Neural cell (in vitro differentiated cells): Measurements from ENCODE around the gene ABCB10. TPM values are rescaled to one million over a fixed set of nuclear protein-coding genes. Genes with fewer than 3 reads are reported as not detected.

Experiments
- H2AFZ ChIP-seq: fragments of 200-600, 300-800 bp; sonication (generic), shearing (Covaris generic); 2 replicates; pipeline ENCODE4 v1.6.0; 2014; ENCODE audit warnings: low read depth, mild to moderate bottlenecking, antibody characterized with exemption, low read length, moderate library complexity
- H3F3A ChIP-seq: fragments of 200-600 bp; shearing (Covaris generic); 2 replicates; pipeline ENCODE4 v1.6.1; 2016; ENCODE audit warnings: mild to moderate bottlenecking, moderate library complexity, mixed read lengths, antibody characterized with exemption, low read length; ENCODE audit not compliant: insufficient read depth, poor library complexity, severe bottlenecking
- H3K27ac ChIP-seq: fragments of 200-600, 300-800 bp; sonication (generic), shearing (Covaris generic); 2 replicates; pipeline ENCODE4 v1.5.1; 2014; ENCODE audit warnings: mild to moderate bottlenecking, low read length, moderate library complexity
- H3K27me3 ChIP-seq: fragments of 300-800, 200-600 bp; sonication (generic), shearing (Covaris generic); 2 replicates; pipeline ENCODE4 v1.6.0; 2014; ENCODE audit warnings: mild to moderate bottlenecking, low read depth, low read length, moderate library complexity; ENCODE audit not compliant: insufficient read depth
- H3K36me3 ChIP-seq: fragments of 300-800, 200-600 bp; sonication (generic), shearing (Covaris generic); 2 replicates; pipeline ENCODE4 v1.5.1; 2014; ENCODE audit warnings: mild to moderate bottlenecking, antibody characterized with exemption, low read length, moderate library complexity; ENCODE audit not compliant: insufficient read depth
- H3K4me2 ChIP-seq: fragments of 300-800, 200-600 bp; sonication (generic), shearing (Covaris generic); 2 replicates; pipeline ENCODE4 v1.6.0; 2014; ENCODE audit warnings: mild to moderate bottlenecking, low read length
- H3K4me3 ChIP-seq: fragments of 300-800, 200-600 bp; sonication (generic), shearing (Covaris generic); 2 replicates; pipeline ENCODE4 v1.5.1; 2014; ENCODE audit warnings: mild to moderate bottlenecking, low read length, moderate library complexity
- H3K79me2 ChIP-seq: fragments of 200-600 bp; shearing (Covaris generic); replicated peaks from 2 replicates; pipeline ENCODE4 v1.6.0; 2014; ENCODE audit warnings: mild to moderate bottlenecking, low read length, moderate library complexity; ENCODE audit not compliant: insufficient read depth
- H3K9ac ChIP-seq: fragments of 300-800, 200-600 bp; sonication (generic), shearing (Covaris generic); 2 replicates; pipeline ENCODE4 v1.6.1; 2016; ENCODE audit warnings: mild to moderate bottlenecking, low read length, mixed read lengths
- H3K9me2 ChIP-seq: fragments of 200-600 bp; shearing (Covaris generic); 2 replicates; pipeline ENCODE4 v1.6.1; 2016; ENCODE audit warnings: mild to moderate bottlenecking, low read length, mixed read lengths; ENCODE audit not compliant: insufficient read depth
- H3K9me3 ChIP-seq: fragments of 200-600, 300-800 bp; sonication (generic), shearing (Covaris generic); 2 replicates; pipeline ENCODE4 v1.6.1; 2016; ENCODE audit warnings: mild to moderate bottlenecking, mixed run types, low read length, moderate library complexity, mixed read lengths
- H4K20me1 ChIP-seq: fragments of 200-600 bp; shearing (Covaris generic); 2 replicates; pipeline ENCODE4 v1.6.1; 2016; ENCODE audit warnings: mild to moderate bottlenecking, mixed run types; ENCODE audit not compliant: insufficient read depth
- CTCF ChIP-seq: fragments of 450-650 bp; IDR thresholded peaks from 2 replicates; pipeline ENCODE4 v1.5.1; 2014; ENCODE audit warnings: antibody characterized with exemption, mild to moderate bottlenecking, moderate library complexity; ENCODE audit not compliant: poor library complexity, severe bottlenecking
- EP300 ChIP-seq: fragments of 450-650 bp; conservative IDR thresholded peaks from 2 replicates; pipeline ENCODE4 v1.6.1; 2014; ENCODE audit warnings: antibody characterized with exemption, mild to moderate bottlenecking, moderate library complexity; ENCODE audit not compliant: poor library complexity, severe bottlenecking
- EZH2 ChIP-seq: fragments of 200-600, 300-800 bp; shearing (Covaris generic), sonication (generic); IDR thresholded peaks from 2 replicates; pipeline ENCODE4 v1.6.1; 2014; ENCODE audit warnings: antibody characterized with exemption, low read length, borderline replicate concordance, mild to moderate bottlenecking; ENCODE audit not compliant: insufficient read depth, poor library complexity, severe bottlenecking
- MXI1 ChIP-seq: fragments of 450-650 bp; conservative IDR thresholded peaks from 2 replicates; pipeline ENCODE4 v1.6.1; 2014; ENCODE audit warnings: antibody characterized with exemption, mild to moderate bottlenecking; ENCODE audit not compliant: poor library complexity, severe bottlenecking
- POLR2AphosphoS5 ChIP-seq: IDR thresholded peaks from 2 replicates; pipeline ENCODE4 v1.6.1; 2012
- RAD21 ChIP-seq: fragments of 450-650 bp; conservative IDR thresholded peaks from 2 replicates; pipeline ENCODE4 v1.6.1; 2014; ENCODE audit warnings: antibody characterized with exemption, mild to moderate bottlenecking, moderate library complexity
- SMC3 ChIP-seq: fragments of 450-650 bp; conservative IDR thresholded peaks from 2 replicates; pipeline ENCODE4 v1.6.1; 2014; ENCODE audit warnings: antibody characterized with exemption, mild to moderate bottlenecking, moderate library complexity; ENCODE audit not compliant: poor library complexity
- TAF1 ChIP-seq: IDR thresholded peaks from 2 replicates; pipeline ENCODE4 v1.6.1; 2012; ENCODE audit warnings: low read depth
- polyA plus RNA-seq: library from polyadenylated mRNA; depleted of rRNA; stranded (reverse); fragments of >200 nt; gene quantifications from 2 replicates; pipeline ENCODE4 v1.2.3, GENCODE V29; 2014
- TF ChIP-seq, protein P1 (sequence below): IDR thresholded peaks from 2 replicates; pipeline ENCODE4 v1.6.1; 2012; ENCODE audit warnings: borderline replicate concordance

ABCB10 gene
- polyA plus RNA-seq, 1 donor from 2014 or later: 31.4 TPM

DNA sequence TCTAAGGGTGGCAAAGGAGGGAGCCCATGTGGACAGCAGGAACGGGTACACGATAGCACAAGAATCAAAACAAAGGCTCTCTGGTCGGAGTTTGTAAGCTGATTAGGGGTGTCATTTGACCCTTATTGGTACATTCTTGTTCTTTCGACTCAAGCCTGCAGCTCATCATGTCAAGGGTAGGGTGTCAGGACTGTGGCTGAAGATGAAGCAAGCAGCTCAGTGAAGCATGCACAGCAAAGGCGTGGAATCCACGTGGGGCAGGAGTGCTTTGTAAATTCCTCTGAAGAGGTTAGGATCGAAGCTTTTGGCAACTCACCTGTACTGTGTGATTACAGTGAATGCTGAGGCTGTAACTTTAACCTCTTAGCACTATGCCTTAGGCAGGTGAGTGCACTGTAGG lies 4.7 kb upstream of the ABCB10 start:
- no peak overlapping the region for H3K27ac ChIP-seq
- H3F3A ChIP-seq: no peaks in the 10 kb centered on the region
- no peak overlapping the region for H3K4me2 ChIP-seq
- H3K79me2 ChIP-seq: no peaks in the 10 kb centered on the region
- H4K20me1 ChIP-seq: no peaks in the 10 kb centered on the region
- no peak overlapping the region for H3K9ac ChIP-seq
- H3K9me2 ChIP-seq: no peaks in the 10 kb centered on the region
- H2AFZ ChIP-seq: no peak overlapping the region
- no peaks in the 10 kb centered on the region for H3K9me3 ChIP-seq
- no peaks in the 10 kb centered on the region for H3K27me3 ChIP-seq
- no peaks in the 10 kb centered on the region for H3K36me3 ChIP-seq
- H3K4me3 ChIP-seq: no peak overlapping the region
- TF ChIP-seq TAF1 (no peak), POLR2AphosphoS5 (no peak), RAD21 (no peak), MXI1 (no peak), CTCF (no peak), EZH2 (no peak), SMC3 (no peak), EP300 (no peak)
- TF ChIP-seq, protein P1, sequence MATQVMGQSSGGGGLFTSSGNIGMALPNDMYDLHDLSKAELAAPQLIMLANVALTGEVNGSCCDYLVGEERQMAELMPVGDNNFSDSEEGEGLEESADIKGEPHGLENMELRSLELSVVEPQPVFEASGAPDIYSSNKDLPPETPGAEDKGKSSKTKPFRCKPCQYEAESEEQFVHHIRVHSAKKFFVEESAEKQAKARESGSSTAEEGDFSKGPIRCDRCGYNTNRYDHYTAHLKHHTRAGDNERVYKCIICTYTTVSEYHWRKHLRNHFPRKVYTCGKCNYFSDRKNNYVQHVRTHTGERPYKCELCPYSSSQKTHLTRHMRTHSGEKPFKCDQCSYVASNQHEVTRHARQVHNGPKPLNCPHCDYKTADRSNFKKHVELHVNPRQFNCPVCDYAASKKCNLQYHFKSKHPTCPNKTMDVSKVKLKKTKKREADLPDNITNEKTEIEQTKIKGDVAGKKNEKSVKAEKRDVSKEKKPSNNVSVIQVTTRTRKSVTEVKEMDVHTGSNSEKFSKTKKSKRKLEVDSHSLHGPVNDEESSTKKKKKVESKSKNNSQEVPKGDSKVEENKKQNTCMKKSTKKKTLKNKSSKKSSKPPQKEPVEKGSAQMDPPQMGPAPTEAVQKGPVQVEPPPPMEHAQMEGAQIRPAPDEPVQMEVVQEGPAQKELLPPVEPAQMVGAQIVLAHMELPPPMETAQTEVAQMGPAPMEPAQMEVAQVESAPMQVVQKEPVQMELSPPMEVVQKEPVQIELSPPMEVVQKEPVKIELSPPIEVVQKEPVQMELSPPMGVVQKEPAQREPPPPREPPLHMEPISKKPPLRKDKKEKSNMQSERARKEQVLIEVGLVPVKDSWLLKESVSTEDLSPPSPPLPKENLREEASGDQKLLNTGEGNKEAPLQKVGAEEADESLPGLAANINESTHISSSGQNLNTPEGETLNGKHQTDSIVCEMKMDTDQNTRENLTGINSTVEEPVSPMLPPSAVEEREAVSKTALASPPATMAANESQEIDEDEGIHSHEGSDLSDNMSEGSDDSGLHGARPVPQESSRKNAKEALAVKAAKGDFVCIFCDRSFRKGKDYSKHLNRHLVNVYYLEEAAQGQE: no peak

DNA sequence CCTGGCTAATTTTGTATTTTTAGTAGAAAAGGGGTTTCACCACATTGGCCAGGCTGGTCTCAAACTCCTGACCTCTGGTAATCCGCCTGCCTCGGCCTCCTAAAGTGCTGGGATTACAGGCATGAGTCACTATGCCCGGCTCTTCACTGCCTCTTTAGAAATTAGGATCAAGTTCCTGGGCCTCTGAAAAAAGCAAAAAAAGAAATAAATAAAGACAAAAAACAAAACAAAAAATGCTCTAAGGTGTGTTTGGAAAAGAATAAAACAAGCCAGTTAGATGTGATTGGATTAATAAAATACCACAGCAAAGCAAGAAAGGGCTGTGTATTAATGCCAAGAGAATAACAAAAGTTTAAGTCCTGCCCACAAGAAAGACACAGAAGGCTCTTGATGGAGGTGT lies 4.2 kb upstream of the ABCB10 start:
- Histone ChIP-seq H4K20me1 (no peaks in the 10 kb centered on the region), H3K27ac (no peak overlapping the region), H3K9me3 (no peaks in the 10 kb centered on the region), H3K36me3 (no peaks in the 10 kb centered on the region), H3K9ac (no peak overlapping the region), H2AFZ (no peak overlapping the region), H3K9me2 (no peaks in the 10 kb centered on the region), H3F3A (no peaks in the 10 kb centered on the region), H3K79me2 (no peaks in the 10 kb centered on the region), H3K4me2 (no peak overlapping the region), H3K27me3 (no peaks in the 10 kb centered on the region), H3K4me3 (no peak overlapping the region)
- TF ChIP-seq EP300 (no peak), POLR2AphosphoS5 (no peak), CTCF (no peak), MXI1 (no peak)
